Fibroblast of villous mesenchyme (primary cell): ENCODE results near the gene SYTL3. TPM values are rescaled to one million over a fixed set of nuclear protein-coding genes. Genes with fewer than 3 reads are reported as not detected.

Experiments
- DNase-seq: peaks from one replicate; pipeline ENCODE4 v3.0.0-alpha.2; 2010; ENCODE audit warnings: low read depth
- H3K4me3 ChIP-seq: 2 replicates; pipeline ENCODE4 v1.5.1; 2011; ENCODE audit warnings: low read depth, mild to moderate bottlenecking, low read length
- CTCF ChIP-seq: IDR thresholded peaks from 2 replicates; pipeline ENCODE4 v1.5.1; 2012; ENCODE audit warnings: low read depth, mild to moderate bottlenecking, low read length; ENCODE audit not compliant: insufficient read depth
- total RNA-seq: library from RNA; depleted of rRNA; stranded (reverse); fragments of >200 nt; gene quantifications from 2 replicates; pipeline ENCODE4 v1.2.3, GENCODE V29; 2012

Gene SYTL3
- total RNA-seq, 1 donor, result 1.7 TPM

GRCh38 chr6:158764926-158765325 is 115.1 kb downstream of the SYTL3 start:
- DNase-seq, result no peak

GRCh38 chr6:158765499-158766068 is 115.7 kb downstream of the SYTL3 start:
- H3K4me3 ChIP-seq, result no peak overlapping the region
- no peak for TF ChIP-seq CTCF
- DNase-seq, result no peak

More at GRCh38 chr6:158764926-158765325, 115.1 kb downstream of the SYTL3 start:
- TF ChIP-seq CTCF, result no peak
- H3K4me3 ChIP-seq, result no peak overlapping the region

GRCh38 chr6:158766621-158767455 is 117.0 kb downstream of the SYTL3 start:
- TF ChIP-seq CTCF, result no peak
- no peak overlapping the region for H3K4me3 ChIP-seq
- no peak for DNase-seq

GRCh38 chr6:158767709-158768108 is 117.9 kb downstream of the SYTL3 start:
- no peak for DNase-seq
- no peak overlapping the region for H3K4me3 ChIP-seq
- TF ChIP-seq CTCF, result no peak

DNA sequence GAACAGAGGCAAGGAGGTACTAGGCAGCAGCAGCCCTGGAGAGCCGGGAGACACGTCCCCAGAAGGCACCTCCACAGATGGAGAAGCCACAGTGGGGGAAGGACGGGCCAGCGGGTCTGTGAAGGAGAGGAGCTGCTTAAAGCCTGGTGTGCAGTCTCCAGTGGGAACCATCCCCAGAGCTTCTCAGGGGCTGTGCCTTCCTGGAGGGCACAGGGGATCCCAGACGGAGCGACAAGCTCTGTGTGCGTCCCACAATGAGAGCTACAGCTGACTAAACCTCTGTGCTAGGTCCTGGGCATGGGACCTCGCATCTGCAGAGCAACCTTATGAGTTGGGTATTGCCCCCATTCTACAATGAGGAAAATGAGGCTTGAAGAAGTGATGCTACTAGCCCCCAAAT is 118.6 kb downstream of the SYTL3 start:
- no peak overlapping the region for H3K4me3 ChIP-seq
- no peak for DNase-seq
- TF ChIP-seq CTCF, result no peak

GRCh38 chr6:158769234-158769770 is 119.4 kb downstream of the SYTL3 start:
- H3K4me3 ChIP-seq, result no peak overlapping the region
- no peak for DNase-seq
- no peak for TF ChIP-seq CTCF
